ENCODE measurements around the gene CFAP20DC. TPM values are rescaled to one million over a fixed set of nuclear protein-coding genes. Genes with fewer than 3 reads are reported as not detected.

CFAP20DC gene
- total and polyA plus RNA-seq, 10 of the 15 experiments (the other 5 are each of a cell fraction or from before 2014, with no cell fraction given) = 0.53 to 11.6 (median 2.0) TPM

GRCh38 chr3:59094446-59094845 is 44.6 kb upstream of the CFAP20DC start:
- H3K4me1 ChIP-seq (ENCODE audit: control insufficient read depth, insufficient read depth, low read length) = no peaks in the 10 kb centered on the region
- ChIA-PET CTCF (no interaction called here), POLR2A (no interaction called here), SMC1A (ENCODE audit: uncharacterized antibody, unreplicated experiment) (no interaction called here), RAD21 (ENCODE audit: unreplicated experiment) (no interaction called here)
- no peak overlapping the region for H3K27ac ChIP-seq (ENCODE audit: control insufficient read depth, insufficient read depth)
- H2AFZ ChIP-seq (ENCODE audit: control insufficient read depth, low read depth, low read length) = no peak overlapping the region
- DNase-seq (ENCODE audit: low read depth, low spot score) (no peak), FAIRE-seq (no peak), ATAC-seq (no peak)
- no peak overlapping the region for H3K4me3 ChIP-seq
- no peaks in the 10 kb centered on the region for H3K36me3 ChIP-seq (ENCODE audit: control insufficient read depth in 2 of 2, insufficient read depth in 2 of 2, low read length in 1 of 2)
- intact Hi-C loops (cut with micrococcal nuclease; ENCODE audit: unreplicated experiment) = no loop called here
- H3K4me2 ChIP-seq (ENCODE audit: control insufficient read depth, insufficient read depth) = no peak overlapping the region
- no peaks in the 10 kb centered on the region; a peak in 1 of 4 replicates for H3K27me3 ChIP-seq (replicated peaks in 1 of 2; ENCODE audit: control insufficient read depth in 2 of 2, insufficient read depth in 2 of 2, low read length in 1 of 2)
- no TSS peak for BruUV-seq (replicated peaks)
- in situ Hi-C loops (cut with MboI) = no loop called here
- H3K79me2 ChIP-seq (ENCODE audit: control insufficient read depth, insufficient read depth, low read length) = no peaks in the 10 kb centered on the region
- no peaks in the 10 kb centered on the region for H4K20me1 ChIP-seq (ENCODE audit: control insufficient read depth, insufficient read depth)
- WGBS (ENCODE audit: insufficient coverage, insufficient replicate concordance, low lambda C conversion rate, missing lambda C conversion rate) = 54% methylated on average over 3 of the region's 3 CpGs
- no peak overlapping the region for H3K9ac ChIP-seq (ENCODE audit: control insufficient read depth, insufficient read depth, low read length)
- TF ChIP-seq IKZF1 (conservative IDR thresholded peaks at IDR 0.05) (no peak), HSF1 (IDR thresholded peaks at IDR 0.05; ENCODE audit: low read depth, low read length) (no peak), ZNF687 (IDR thresholded peaks at IDR 0.05) (no peak), ZBTB4 (CRISPR knock-in tag; IDR thresholded peaks at IDR 0.05) (no peak), RUNX3 (IDR thresholded peaks at IDR 0.05; ENCODE audit: low read length) (no peak), NFYB (IDR thresholded peaks at IDR 0.05; ENCODE audit: insufficient read depth, low read depth, low read length) (no peak)
- H3K9me3 ChIP-seq (replicated peaks; ENCODE audit: control insufficient read depth, insufficient read depth, low read length) = no peaks in the 10 kb centered on the region
